ENCODE measurements around the gene ANTXR2.
"Not testable (repeated sequence)": the region's sequence is repeated elsewhere in the genome, so short reads cannot be mapped to it uniquely, and the experiment has no call there.

Gene ANTXR2

DNA sequence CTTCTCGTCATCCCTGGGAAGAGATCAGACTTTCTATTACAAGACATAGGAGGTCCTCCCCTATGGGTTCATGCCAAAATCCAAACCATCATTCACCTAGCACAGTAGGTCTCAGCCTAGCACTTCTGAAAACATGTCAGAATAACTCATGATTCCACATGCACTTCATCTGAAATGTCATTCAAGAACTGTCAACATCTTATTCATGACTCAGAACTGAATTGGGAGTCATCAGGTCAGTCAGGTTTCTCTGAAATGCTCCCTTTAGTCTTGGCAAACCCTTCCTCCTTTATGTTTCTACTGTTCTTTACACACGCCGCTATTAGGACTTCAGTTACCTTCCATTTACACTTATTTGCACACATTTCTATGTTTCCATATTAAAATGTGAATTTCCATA is 67.2 kb downstream of the ANTXR2 start:
- Histone ChIP-seq H3K36me3 (ENCODE audit: insufficient read depth, low read length) (no peaks in the 10 kb centered on the region), H4K20me1 (ENCODE audit: insufficient read depth, low read length) (no peaks in the 10 kb centered on the region), H3K4me2 (ENCODE audit: low read length) (no peak overlapping the region), H3F3A (ENCODE audit: insufficient read depth, low read length) (no peaks in the 10 kb centered on the region), H3K9me3 (ENCODE audit: low read length) (no peaks in the 10 kb centered on the region), H2AFZ (ENCODE audit: low read length) (no peak overlapping the region), H3K9ac (ENCODE audit: low read length) (no peak overlapping the region), H3K27ac (ENCODE audit: low read depth, low read length, poor library complexity, severe bottlenecking) (no peak overlapping the region), H3K4me3 (ENCODE audit: low read depth, low read length, poor library complexity, severe bottlenecking) (no peak overlapping the region), H3K79me2 (ENCODE audit: insufficient read depth, low read length) (no peaks in the 10 kb centered on the region), H3K4me1 (ENCODE audit: insufficient read depth, low read length, severe bottlenecking) (no peaks in the 10 kb centered on the region), H3K9me2 (ENCODE audit: low read depth, low read length) (no peaks in the 10 kb centered on the region), H3K27me3 (ENCODE audit: insufficient read depth, low read length) (no peaks in the 10 kb centered on the region)
- TF ChIP-seq, protein P1, sequence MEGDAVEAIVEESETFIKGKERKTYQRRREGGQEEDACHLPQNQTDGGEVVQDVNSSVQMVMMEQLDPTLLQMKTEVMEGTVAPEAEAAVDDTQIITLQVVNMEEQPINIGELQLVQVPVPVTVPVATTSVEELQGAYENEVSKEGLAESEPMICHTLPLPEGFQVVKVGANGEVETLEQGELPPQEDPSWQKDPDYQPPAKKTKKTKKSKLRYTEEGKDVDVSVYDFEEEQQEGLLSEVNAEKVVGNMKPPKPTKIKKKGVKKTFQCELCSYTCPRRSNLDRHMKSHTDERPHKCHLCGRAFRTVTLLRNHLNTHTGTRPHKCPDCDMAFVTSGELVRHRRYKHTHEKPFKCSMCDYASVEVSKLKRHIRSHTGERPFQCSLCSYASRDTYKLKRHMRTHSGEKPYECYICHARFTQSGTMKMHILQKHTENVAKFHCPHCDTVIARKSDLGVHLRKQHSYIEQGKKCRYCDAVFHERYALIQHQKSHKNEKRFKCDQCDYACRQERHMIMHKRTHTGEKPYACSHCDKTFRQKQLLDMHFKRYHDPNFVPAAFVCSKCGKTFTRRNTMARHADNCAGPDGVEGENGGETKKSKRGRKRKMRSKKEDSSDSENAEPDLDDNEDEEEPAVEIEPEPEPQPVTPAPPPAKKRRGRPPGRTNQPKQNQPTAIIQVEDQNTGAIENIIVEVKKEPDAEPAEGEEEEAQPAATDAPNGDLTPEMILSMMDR (IDR thresholded peaks at IDR 0.05; ENCODE audit: low read length) = no peak
- TF ChIP-seq EZH2 (IDR thresholded peaks at IDR 0.05; ENCODE audit: borderline replicate concordance, low read length) = no peak

DNA sequence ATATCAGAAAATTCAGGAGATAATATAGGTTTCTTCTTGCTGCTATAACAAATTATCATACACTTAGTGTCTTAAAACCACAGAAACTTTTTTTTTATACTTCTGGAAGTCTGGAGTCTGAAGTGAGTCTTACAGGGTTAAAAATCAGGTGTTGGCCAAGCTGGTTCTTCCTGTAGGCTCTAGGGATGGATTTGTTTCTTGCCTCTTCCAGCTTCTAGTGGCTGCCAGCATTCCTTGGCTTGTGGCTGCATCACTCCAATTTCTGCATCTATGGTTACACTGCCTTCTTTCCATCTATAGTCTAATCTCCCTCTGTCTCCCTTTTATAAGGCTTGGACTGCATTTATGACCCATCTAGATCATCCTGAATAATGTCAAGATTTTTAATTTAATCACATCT is 68.7 kb downstream of the ANTXR2 start:
- TF ChIP-seq, protein P1 (IDR thresholded peaks at IDR 0.05; ENCODE audit: low read length) = no peak
- no peak for TF ChIP-seq EZH2 (IDR thresholded peaks at IDR 0.05; ENCODE audit: borderline replicate concordance, low read length)
- no peaks in the 10 kb centered on the region for H4K20me1 ChIP-seq (ENCODE audit: insufficient read depth, low read length)
- H3F3A ChIP-seq (ENCODE audit: insufficient read depth, low read length) = no peaks in the 10 kb centered on the region
- H3K9me2 ChIP-seq (ENCODE audit: low read depth, low read length) = no peaks in the 10 kb centered on the region
- no peak overlapping the region for H3K27ac ChIP-seq (ENCODE audit: low read depth, low read length, poor library complexity, severe bottlenecking)
- H3K9ac ChIP-seq (ENCODE audit: low read length) = no peak overlapping the region
- no peak overlapping the region for H3K4me3 ChIP-seq (ENCODE audit: low read depth, low read length, poor library complexity, severe bottlenecking)
- no peaks in the 10 kb centered on the region for H3K79me2 ChIP-seq (ENCODE audit: insufficient read depth, low read length)
- H3K4me1 ChIP-seq (ENCODE audit: insufficient read depth, low read length, severe bottlenecking) = no peaks in the 10 kb centered on the region
- no peak overlapping the region for H3K4me2 ChIP-seq (ENCODE audit: low read length)
- no peaks in the 10 kb centered on the region for H3K27me3 ChIP-seq (ENCODE audit: insufficient read depth, low read length)
- H3K36me3 ChIP-seq (ENCODE audit: insufficient read depth, low read length) = no peaks in the 10 kb centered on the region
- H3K9me3 ChIP-seq (ENCODE audit: low read length) = no peaks in the 10 kb centered on the region
- no peak overlapping the region for H2AFZ ChIP-seq (ENCODE audit: low read length)

DNA sequence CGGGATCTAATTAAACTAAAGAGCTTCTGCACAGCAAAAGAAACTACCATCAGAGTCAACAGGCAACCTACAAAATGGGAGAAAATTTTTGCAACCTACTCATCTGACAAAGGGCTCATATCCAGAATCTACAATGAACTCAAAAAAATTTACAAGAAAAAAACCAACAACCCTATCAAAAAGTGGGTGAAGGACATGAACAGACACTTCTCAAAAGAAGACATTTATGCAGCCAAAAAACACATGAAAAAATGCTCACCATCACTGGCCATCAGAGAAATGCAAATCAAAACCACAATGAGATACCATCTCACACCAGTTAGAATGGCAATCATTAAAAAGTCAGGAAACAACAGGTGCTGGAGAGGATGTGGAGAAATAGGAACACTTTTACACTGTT is 70.5 kb downstream of the ANTXR2 start:
- H4K20me1 ChIP-seq (ENCODE audit: insufficient read depth, low read length); H3K4me3 ChIP-seq (ENCODE audit: low read depth, low read length, poor library complexity, severe bottlenecking); H3F3A ChIP-seq (ENCODE audit: insufficient read depth, low read length); H3K36me3 ChIP-seq (ENCODE audit: insufficient read depth, low read length); H3K9me2 ChIP-seq (ENCODE audit: low read depth, low read length); H3K79me2 ChIP-seq (ENCODE audit: insufficient read depth, low read length); H2AFZ ChIP-seq (ENCODE audit: low read length); H3K4me1 ChIP-seq (ENCODE audit: insufficient read depth, low read length, severe bottlenecking); H3K9me3 ChIP-seq (ENCODE audit: low read length); H3K4me2 ChIP-seq (ENCODE audit: low read length); H3K27ac ChIP-seq (ENCODE audit: low read depth, low read length, poor library complexity, severe bottlenecking); H3K27me3 ChIP-seq (ENCODE audit: insufficient read depth, low read length); H3K9ac ChIP-seq (ENCODE audit: low read length): not testable (repeated sequence)

DNA sequence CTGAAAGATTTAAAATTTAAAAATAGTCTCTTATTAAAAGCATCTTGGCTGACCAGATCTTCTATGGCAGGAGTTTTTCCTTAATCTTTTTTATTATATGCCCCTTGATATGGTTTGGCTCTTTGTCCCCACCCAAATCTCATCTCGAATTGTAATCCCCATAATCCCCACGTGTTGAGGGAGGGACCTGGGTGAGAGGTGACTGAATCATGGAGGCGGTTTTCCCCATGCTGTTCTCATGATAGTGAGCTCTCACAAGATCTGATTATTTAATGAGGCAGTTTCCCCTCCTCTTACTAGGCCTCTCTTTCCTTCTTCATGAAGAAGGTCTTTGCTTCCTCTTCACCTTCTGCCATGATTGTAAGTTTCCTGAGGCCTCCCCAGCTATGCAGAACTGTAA is 74.0 kb downstream of the ANTXR2 start:
- H3K36me3 ChIP-seq (ENCODE audit: insufficient read depth, low read length); H3K27ac ChIP-seq (ENCODE audit: low read depth, low read length, poor library complexity, severe bottlenecking); H3K79me2 ChIP-seq (ENCODE audit: insufficient read depth, low read length); H3K27me3 ChIP-seq (ENCODE audit: insufficient read depth, low read length); H3K9me3 ChIP-seq (ENCODE audit: low read length); H3K9ac ChIP-seq (ENCODE audit: low read length); H4K20me1 ChIP-seq (ENCODE audit: insufficient read depth, low read length); H3K9me2 ChIP-seq (ENCODE audit: low read depth, low read length); H3F3A ChIP-seq (ENCODE audit: insufficient read depth, low read length); H3K4me1 ChIP-seq (ENCODE audit: insufficient read depth, low read length, severe bottlenecking); H2AFZ ChIP-seq (ENCODE audit: low read length); H3K4me3 ChIP-seq (ENCODE audit: low read depth, low read length, poor library complexity, severe bottlenecking); H3K4me2 ChIP-seq (ENCODE audit: low read length): not testable (repeated sequence)
